DND-41 (cell line): ENCODE measurements around the gene SSR2.

Experiments
- CTCF ChIP-seq: IDR thresholded peaks from 2 replicates; pipeline ENCODE4 v1.5.1; 2012; ENCODE audit warnings: borderline replicate concordance, low read length, moderate library complexity, mild to moderate bottlenecking; ENCODE audit not compliant: poor library complexity, severe bottlenecking; ENCODE audit errors: extremely low read depth
- EZH2 ChIP-seq: IDR thresholded peaks from 3 replicates; pipeline ENCODE4 v1.6.1; 2012; ENCODE audit warnings: borderline replicate concordance, low read depth, mild to moderate bottlenecking, moderate library complexity, low read length, inconsistent platforms; ENCODE audit not compliant: severe bottlenecking

GRCh38 chr1:155975375-155976061, 45.2 kb downstream of the SSR2 start:
- no peak for TF ChIP-seq CTCF
- no peak for TF ChIP-seq EZH2
